Occipital lobe (tissue), 2 donors: ENCODE measurements around the gene ENTR1. TPM values are rescaled to one million over a fixed set of nuclear protein-coding genes. Genes with fewer than 3 reads are reported as not detected.

Experiments used
- DNase-seq: peaks from one replicate; lab custom pipeline; 2025; lab: John Stamatoyannopoulos, UW
- total RNA-seq: library from RNA; depleted of rRNA; stranded (reverse); fragments of >200 nt; gene quantifications from one replicate; pipeline ENCODE4 v1.2.3, GENCODE V29; 2014

The ENTR1 gene
- total RNA-seq, result 20.1 TPM

GRCh38 chr9:136410500-136411287 is at the start of gene ENTR1, which contains the start of gene PMPCA:
ENTR1 (minus strand) TSS chr9:136410614; CDS start chr9:136410397, 217 bp downstream.
PMPCA (plus strand) TSS chr9:136410658; CDS start chr9:136410669, 11 bp downstream.
- DNase-seq, result peak; percentile 80

GRCh38 chr9:136459425-136459824 is 49.0 kb upstream of the ENTR1 start:
- no peak for DNase-seq

DNA sequence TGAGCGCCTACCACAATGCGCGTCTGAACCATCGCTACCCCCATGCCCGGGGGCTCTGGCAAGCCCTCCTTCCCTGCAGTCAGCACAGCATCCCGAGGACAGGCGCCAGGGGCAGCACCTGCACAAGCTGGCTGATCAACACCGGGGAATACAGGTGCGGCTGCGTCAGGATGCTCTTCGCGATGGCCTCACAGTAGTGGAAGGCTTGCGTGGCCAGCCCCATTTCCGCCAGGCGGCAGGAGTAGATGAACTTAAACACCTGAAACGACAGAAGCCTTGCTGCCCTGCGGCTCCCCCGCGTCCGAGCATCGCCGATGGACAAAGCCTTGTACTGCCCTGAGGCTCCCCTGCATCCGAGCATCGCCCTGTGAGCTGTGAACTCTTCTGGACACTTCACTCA is 46.9 kb upstream of the ENTR1 start:
- no peak for DNase-seq

DNA sequence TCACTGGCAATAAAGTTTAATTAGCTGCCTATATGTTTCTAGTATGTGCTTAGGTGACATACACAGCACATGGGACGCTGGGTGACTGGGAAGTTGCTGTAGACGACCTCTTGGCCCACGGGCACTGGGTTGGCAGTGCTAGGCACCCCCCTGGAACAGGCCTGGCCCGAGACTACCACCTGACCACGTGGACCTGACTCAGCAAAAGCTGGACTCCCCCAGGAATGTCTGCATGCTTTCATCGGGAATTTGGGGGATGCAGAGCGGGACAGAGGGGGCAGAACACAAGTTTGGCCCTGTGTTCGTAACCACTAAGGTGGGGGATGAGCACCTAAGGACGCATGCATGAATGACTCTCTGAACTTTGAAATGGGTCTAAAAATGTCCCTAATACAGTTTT is 45.8 kb upstream of the ENTR1 start:
- DNase-seq, result no peak

GRCh38 chr9:136455043-136456002 is 44.9 kb upstream of the ENTR1 start:
- DNase-seq, result no peak

DNA sequence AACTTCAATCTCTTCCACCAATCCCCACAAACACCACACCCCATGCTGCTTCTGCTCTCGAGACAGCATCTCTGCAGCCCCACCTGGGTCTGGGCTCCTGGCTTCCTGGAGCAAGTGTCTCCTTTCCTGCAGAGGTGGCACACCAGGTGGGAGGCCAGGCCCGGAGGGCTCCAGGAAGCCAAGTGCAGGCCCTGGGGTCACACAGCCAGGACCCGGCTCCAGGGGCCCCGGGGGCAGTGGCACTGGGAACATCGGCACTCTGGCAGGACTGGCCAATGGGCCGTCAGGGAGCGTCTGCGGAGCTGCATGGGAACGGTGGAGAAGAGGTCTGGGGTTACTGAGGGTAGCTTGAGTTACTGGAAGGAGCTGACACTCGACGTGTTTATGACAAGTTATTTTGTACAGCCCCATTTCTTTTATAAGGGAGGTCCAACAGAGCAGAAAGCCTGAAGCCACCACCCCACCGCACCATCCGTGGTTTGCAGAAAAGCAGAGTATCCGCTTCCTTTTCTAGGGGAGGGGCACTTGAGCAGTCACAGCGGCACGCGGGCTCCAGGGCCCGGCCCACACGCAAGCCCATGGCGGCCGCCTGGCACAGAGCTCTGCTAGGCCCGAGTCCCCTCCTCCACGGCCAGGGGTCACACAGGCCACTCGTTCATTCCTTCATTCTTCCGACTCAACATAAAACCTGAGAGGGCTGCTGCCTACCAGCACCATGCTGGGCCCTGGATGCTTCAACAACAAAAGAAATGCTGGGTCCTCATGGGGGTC is 43.8 kb upstream of the ENTR1 start:
- DNase-seq, result no peak

GRCh38 chr9:136453326-136453725 is 42.9 kb upstream of the ENTR1 start:
- DNase-seq, result no peak

DNA sequence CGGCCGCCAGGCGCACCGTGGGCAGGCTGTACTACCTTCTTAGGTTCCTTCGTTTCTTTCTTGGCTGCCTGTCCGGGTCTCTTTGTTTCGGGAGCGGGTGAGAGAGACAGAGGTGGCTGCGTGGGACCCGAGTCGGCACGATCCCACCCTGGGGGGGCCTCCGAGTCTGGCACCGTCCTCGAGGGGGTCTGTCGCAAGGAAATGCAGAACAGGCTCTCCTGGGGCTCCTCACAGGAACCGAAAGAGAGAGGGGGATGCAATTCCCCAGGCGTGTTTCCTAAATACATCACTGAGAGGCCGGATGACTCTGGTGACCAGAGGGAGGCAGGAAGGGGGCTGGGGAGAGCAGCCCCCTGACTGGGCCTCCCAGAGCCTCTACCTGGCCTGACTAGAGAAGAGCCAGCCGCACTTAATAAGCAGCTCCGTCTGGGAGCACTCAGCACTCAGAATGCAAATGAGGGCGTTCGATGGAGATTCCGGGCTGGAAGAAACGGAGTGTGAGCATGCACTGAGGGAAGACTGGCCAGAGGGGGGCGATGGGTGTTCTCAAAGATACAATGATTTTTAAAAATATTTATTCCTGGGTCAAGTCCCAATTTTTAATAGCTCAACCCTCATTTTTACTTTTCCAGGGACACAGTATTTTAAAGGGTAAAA is 40.9 kb upstream of the ENTR1 start:
- no peak for DNase-seq

DNA sequence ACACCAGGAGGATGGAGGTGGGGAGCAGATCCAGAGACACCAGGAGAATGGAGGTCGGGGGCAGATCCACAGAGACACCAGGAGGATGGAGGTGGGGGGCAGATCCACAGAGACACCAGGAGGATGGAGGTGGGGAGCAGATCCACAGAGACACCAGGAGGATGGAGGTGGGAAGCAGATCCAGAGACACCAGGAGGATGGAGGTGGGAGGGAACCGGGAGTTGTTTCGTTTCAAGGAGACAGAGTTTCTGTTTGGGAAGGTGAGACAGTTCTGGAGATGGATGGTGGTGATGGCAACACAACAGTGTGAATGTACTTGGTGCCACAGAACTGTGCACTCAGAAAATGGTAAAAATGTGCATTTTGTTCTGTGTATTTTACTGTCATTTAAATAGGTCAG is 38.2 kb upstream of the ENTR1 start:
- DNase-seq, result no peak

- no peak for DNase-seq
Measured at GRCh38 chr9:136447173-136447778, 36.9 kb upstream of the ENTR1 start.

- no peak for DNase-seq
Measured at GRCh38 chr9:136445799-136446198, 35.4 kb upstream of the ENTR1 start.

DNA sequence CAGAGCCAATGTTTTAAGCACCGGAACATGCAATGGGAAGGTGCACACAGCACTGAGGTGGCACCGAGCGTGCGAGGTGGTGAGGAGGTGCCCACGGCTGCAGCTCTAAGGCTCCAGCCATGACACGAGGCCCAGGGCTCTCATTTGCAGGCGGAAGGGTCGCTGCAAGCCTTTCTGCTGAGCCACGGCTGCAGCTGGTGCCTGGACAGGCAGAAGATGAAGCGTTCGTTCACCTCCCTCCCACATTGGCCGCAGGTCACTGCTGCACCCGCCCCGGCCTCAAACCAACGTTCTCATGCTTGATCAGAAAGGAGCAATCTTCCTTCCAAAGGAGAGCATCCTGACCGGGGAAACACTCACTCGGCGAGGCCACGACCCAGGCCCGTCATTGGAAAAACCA is 33.7 kb upstream of the ENTR1 start:
- no peak for DNase-seq

DNA sequence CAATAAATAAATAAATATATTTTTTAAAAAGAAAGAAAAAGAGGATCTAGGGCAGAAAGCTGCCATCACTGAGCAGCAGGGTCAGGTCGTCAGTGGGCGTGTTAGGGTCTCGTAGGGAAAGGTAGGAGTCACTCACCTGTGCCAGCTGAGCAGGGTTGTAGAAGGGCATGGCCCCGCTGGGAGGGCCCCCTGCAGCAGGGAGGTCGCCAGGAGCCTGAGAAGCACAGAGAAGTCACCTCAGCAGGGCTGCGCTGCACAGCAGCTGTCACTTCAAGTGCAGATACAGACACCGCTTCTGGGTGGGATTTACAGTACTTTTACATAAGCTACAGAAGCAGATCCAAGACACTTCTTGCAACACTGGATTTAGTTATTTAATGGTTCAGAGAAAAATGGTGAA is 33.3 kb upstream of the ENTR1 start:
- no peak for DNase-seq

- DNase-seq, result no peak
Measured at GRCh38 chr9:136443087-136443486, 32.7 kb upstream of the ENTR1 start.

DNA sequence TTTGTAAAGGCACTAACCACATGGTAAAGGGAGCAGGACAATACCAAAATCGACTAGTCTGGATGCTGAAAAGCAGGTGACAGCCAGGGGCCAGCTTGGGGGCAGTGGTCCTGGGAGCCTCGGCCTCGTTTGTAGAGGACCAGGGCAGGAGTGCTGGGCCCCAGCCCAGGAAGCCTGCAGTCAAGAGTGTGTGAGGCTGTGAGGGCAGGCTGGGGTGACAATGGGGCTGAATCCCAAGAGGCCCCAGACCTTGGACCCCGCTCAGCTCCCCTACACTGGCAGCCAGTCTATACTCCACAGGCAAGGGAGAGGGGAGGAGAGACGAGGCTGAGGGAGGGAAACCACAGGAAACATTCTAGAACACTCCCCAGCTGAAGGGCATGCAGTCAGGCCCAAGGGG is 31.9 kb upstream of the ENTR1 start:
- DNase-seq, result no peak

- DNase-seq, result no peak
Measured at GRCh38 chr9:136441681-136442245, 31.3 kb upstream of the ENTR1 start.

DNA sequence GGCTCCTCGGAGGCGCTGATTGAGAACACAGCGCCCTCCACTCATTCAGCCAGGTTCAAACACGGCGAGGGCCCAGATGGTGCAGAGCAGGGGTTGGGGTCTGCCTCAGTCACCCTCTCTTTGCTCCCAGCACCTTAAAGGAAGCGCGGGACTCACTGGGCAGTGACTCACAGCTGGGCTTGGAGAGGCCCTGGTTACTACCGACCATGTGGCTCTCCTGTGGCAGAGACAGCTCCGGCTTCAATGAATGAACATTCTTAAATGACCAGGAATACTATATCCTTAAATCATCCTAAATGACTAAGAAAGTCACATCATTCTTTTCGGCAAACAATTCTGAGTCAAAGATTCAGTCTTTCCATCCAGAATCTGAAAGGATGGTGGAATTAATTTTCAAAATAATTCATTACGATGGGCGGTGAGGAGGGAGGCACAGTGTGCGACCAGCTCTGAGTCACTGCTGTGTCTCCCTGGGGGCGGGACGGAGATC is 30.8 kb upstream of the ENTR1 start:
- DNase-seq, result no peak

DNA sequence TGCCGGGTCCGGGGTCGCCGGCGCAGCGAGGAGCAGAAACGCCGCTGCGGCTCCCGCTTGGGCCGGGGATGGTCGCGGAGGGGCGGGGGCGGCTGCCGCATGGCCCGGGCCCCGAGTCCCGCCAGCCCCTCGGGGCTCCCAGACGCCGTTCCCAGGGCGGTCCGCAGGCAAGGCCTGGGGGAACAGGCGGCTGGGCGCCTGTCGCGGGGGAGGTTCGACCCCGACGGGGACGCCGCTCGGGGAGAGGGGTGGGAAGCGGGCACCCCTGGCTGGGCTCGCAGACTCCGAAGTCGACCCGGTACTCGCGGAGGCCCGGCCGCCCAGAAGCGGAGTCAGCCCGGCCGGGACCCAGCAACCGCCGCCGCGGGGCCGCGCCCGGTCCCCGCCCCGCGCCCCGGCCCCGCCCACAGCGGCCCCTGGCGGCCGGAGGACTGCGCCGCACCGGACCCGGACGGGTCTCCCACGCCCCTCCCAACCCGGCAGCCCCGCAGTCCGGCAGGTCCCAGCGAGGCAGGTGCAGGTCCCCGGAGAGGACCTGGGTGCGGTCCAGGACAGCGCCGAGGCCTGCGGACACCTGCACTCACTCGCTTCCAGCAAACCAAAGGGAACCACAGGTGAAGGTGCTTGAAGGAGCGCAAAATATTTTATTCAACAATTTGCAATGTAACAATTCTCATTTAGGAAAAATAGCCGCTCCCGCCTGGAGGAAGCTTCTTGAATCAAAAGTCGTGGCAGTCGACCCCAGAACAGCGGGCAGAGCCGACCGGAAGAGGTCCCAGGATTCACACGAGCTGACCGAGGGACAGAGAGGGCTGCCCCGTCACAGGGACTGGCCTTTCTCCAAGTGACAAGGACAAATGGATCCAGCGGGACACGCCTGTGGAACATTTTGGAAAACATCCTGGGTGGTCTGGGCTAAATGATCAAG is 29.3 kb upstream of the ENTR1 start, which contains the start of gene INPP5E:
Gene INPP5E, minus strand, starts transcription at position 365 of the 928 bp plus-strand sequence. CDS start 426 bp downstream, outside the sequence.
- DNase-seq, result peak; percentile 36
